GM12874 (cell line): ENCODE results near the gene ATN1.

Experiments used
- TF ChIP-seq, protein P1 (sequence below): IDR thresholded peaks from 2 replicates; pipeline ENCODE4 v1.5.1; 2011; ENCODE audit warnings: low read depth, mild to moderate bottlenecking, control low read depth, low read length, moderate library complexity; ENCODE audit not compliant: insufficient read depth

Gene ATN1

DNA sequence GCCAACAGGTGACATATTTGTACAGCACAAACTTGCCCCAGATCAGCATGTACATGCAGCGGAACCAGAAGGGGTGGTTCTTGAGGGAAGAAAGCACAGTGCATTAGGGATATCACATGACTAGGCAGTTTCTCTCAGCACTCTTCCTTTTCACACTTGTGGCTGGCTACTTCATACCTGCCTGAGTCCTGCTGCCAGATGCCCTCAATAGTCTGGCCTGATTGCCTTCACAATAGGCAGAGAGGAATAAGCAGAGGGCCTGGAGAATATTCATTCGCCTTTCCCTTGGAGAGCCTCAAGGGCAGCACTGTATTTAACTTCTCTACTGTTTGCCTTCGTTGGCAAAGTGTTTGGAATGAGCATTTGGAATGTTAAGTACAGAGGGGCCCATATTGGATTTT is 50.9 kb downstream of the ATN1 start:
- TF ChIP-seq, protein P1, sequence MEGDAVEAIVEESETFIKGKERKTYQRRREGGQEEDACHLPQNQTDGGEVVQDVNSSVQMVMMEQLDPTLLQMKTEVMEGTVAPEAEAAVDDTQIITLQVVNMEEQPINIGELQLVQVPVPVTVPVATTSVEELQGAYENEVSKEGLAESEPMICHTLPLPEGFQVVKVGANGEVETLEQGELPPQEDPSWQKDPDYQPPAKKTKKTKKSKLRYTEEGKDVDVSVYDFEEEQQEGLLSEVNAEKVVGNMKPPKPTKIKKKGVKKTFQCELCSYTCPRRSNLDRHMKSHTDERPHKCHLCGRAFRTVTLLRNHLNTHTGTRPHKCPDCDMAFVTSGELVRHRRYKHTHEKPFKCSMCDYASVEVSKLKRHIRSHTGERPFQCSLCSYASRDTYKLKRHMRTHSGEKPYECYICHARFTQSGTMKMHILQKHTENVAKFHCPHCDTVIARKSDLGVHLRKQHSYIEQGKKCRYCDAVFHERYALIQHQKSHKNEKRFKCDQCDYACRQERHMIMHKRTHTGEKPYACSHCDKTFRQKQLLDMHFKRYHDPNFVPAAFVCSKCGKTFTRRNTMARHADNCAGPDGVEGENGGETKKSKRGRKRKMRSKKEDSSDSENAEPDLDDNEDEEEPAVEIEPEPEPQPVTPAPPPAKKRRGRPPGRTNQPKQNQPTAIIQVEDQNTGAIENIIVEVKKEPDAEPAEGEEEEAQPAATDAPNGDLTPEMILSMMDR: no peak

DNA sequence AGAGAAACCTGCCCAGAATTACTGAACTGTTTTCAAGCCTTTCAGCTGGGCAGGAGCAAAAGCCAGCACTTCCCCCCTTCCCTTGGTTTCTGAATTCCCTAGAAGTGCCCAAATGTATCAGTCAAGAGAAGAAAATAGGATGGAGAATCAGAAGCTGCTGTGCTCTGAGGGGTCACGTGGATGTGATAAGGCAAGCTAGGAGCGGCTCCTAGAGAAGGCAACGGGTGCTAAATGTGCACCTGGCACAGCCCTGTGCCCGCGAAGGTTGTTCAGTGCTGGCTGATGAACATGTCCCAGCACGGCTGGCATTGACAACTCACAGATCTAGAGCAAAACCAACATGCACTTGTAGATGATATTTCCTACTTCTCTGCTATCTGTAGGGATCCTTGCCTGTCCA is 51.3 kb downstream of the ATN1 start:
- TF ChIP-seq, protein P1: no peak

DNA sequence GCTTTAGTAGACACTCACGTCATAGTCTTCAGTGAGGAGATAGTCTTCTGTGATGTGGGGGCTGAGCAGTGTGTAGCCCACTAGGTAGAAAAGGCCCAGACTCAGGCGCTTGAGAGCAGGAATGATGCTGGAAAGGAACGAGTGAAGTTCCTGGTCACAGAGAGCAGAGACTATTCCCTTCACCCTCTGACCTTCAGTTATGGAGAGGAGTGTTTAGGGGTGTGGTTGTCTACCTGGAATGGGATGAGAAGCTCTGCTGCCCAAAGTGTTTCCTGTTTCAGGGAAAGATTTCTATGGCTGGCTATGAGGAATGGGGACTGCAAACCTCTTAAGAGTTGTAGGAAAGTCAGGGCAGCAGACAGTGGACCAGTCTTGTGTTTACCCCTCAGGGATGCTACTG is 51.7 kb downstream of the ATN1 start:
- TF ChIP-seq, protein P1: no peak

DNA sequence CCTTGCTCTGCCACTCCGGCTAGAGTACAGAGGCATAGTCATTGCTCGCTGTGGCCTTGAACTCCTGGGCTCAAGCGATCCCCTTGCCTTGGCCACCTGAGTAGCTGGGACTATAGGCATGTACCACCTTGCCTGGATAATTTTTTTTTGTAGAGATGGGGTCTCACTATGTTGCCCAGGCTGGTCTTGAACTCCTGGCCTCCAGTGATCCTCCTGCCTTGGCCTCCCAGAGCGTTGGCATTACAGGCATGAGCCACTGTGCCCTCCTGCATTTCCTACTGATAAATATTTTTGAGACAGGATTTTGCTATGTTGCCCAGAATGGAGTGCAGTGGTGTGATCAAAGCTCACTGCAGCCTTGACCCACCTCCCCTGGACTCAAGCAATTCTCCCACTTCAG is 52.3 kb downstream of the ATN1 start:
- TF ChIP-seq, protein P1: no peak

DNA sequence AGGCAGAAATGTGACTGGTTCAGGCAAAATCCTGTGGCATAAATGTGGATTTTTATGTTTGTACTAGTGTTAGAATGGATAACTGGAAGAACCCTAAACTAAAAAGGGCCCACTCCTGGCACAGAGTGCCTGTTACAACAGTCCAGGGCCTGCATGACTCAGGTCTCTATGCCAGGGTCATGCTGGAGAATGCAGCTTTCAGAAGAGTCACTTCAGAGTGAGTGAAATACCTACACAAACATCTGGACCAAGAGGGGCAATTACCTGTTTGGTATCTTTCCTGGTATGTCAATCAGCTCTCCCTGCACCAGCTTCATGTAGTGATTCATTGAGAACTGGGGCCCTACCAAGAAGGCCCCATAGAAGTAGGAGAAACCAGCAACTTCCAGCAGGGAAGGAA is 53.0 kb downstream of the ATN1 start:
- TF ChIP-seq, protein P1: no peak

DNA sequence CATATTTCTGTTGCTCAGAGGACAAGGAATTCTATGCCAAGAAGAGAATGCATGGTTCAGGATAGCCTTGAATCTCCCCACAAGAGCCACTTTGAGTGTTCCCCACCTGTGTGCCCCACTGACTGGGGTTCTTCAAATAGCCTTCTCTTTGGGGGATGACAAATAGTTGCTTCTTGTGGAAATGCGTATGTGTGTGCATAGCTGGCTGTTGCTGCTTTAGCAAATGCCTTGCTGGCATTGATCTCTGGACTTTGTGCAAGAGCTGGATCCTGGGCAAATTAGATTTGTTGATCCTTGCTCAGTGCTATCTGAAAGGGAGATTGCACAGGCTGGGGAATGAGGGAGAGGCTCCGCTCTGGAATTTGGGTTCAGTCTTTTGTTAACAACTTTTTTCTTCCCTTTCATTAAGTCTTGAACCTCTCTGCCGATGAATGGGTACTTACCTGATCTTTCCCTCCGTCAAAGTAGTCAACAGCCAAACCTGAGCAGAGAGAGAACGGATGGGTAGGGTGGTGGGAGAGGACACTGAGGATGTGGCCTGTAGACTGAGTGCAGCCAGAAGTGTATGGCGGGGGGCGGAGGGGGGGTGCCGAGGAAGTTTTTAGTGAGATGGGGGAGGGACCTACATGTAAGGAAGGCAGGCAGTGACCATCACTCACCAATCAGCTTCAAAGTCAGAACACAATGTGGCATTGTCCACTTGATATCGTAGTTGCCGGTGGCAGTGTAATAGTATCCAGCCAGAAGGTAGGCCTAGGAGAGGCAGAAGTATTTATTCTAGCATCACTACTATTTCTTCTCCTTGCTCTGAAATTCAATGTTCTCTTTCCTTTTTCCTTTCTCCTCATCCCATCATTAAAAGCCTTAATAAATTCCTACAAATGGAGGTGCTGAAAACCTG is 53.6 kb downstream of the ATN1 start:
- TF ChIP-seq, protein P1: no peak

DNA sequence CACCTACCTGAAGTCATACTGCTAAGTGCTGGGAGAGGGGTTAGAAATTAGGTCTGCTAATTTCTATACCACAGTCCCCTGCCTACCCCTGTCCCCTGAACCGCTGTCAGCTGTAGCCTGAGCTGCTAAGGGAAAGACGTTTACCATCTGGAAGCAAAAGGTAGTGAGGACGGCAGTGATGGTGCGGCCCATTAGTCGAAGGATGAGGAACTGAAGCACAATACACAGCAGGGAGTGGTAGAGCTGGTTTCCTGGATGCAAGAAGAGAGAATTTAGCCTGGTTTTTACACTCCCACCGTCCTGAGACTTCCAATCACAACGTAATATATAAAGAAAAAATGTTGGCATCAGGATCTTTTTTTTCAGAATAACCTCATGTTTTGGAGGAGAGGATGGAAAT is 54.8 kb downstream of the ATN1 start:
- TF ChIP-seq, protein P1: no peak
